Endometrium (tissue), 2 donors: ENCODE results near the gene ADD3.

Source experiments
- FAIRE-seq: peaks from 2 replicates; lab custom pipeline; 2012; peaks lifted over from hg19 to GRCh38; lab: Jason Lieb, UNC
- donor health status: control.
- donor health status: control.

ADD3 gene

GRCh38 chr10:110002801-110003523, 4.8 kb upstream of the ADD3 start:
- peak; percentile 35 for FAIRE-seq

DNA sequence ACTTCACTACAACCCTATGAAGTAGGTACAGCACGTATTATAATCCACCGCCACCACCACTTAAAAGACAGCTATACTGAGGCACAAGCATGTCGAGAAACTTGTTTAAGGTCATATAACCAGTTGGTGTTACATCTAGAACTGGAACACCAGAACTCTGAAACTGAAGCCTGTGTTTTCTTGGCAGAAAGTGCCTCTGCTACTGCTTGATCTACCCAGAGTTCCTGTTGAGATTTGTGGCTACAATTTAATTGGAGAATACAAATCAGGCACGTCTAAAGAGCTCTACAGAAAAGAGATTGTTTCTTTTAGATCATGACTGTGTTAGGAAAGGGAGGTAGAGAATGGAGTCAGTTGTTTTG, 4.3 kb upstream of the ADD3 start:
- FAIRE-seq: peak; percentile 65

GRCh38 chr10:110005719-110006118, 2.1 kb upstream of the ADD3 start:
- peak; percentile 76 for FAIRE-seq

DNA sequence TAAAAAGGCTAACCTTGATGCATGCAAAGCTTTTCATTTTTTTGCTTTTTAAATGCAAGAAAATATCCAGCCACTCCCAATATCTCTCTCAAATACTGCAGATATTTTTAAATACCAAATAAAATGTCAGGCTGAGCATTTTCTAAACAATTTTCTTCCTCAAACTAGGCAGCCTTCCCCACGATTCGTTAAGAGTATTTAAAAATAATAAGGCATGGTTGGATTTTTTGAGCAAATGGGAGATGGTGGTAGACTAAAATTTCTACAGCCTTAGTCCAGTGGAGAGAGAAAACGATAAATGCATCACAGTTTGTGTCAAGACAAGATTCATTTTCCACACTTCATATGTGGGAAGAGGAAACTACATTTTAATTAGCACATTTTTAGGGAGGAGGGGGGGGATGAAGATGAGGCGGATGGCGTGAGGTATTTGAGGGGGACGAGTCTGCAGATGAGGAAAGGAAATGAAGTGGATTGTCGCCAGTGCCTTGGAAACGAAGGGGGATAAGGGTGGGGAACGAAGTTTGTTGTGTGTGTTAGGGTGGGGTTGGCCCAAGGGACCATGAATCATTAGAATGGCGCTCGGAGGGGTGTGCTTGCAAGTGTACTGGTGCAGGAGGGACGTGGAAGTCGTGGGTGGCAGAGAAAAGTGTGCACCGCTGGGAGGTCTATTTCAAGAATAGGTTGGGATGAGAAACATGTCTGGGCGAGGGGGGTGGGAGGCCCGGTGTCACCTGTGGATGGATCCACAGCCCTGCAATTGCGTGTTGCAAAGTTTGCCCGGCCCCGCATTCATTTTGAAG, 1.2 kb upstream of the ADD3 start:
- FAIRE-seq: peak; percentile 41

DNA sequence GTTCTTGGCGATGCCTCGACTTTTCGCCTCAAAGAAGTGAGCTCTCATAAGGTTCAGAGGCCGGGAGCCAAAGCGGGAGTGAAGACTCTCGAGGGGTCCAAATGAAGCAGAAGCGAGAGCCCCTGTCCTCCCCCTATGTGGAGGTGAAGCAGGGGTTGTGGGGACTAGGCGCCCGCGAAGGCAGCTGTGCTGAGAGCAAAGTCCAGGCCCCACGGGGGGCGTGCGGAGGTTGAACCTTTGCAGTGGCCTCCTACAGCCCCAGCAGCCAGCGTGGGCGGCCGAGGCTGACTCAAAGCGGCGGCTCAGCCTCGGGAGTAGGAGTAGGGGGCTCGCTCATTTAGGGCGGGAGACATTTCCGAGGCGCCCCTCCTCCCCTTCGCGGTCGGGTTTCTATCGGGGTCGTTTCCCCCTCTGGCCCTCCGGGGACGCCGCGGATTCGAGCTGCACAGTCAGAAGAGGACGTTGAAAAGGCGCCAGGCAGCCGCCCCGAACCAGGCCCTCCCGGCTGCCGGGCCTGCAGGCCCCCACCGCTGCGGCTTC, 553 bp upstream of the ADD3 start:
- FAIRE-seq: no peak

GRCh38 chr10:110008518-110009339, 945 bp downstream of the ADD3 start:
- no peak for FAIRE-seq

DNA sequence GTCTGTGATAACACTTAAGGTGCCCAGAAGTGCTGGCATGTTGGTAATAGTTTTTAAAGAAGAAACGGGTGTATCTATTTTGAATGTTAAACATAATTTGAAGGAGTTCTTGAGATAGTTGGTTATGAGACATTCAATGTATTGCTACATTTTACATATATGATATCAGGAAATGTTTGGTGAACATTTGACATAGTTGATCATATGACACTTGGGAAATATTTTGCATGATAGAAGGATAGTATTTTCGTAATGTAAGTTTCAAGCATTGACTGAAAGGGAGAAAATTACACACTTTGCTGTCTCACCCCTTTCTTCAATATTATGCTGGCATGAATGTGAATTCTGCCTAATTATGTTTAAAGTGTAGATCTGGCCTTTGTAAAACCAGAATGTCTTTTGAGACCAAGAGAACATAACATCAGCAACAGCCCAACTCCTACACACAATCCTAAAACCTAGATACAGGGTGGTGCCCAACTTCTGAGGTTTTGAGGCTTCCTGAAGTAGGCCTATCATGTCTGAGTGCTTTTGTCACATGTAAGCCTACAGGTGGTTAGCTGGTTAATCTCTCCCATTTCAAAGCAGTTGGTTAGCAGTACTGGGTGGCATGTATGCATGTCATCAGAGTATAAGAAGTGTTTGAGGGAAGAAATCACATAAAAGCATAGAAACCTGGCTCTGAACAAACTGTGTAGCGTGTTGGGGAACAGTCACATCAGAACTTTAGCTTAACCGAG, 2.1 kb downstream of the ADD3 start:
- no peak for FAIRE-seq

- FAIRE-seq: no peak
These were observed 2.9 kb downstream of the ADD3 start for GRCh38 chr10:110010486-110011378.

GRCh38 chr10:110011681-110012080, 3.9 kb downstream of the ADD3 start:
- no peak for FAIRE-seq

- FAIRE-seq: no peak
These were observed 6.0 kb downstream of the ADD3 start for GRCh38 chr10:110013630-110014293.

DNA sequence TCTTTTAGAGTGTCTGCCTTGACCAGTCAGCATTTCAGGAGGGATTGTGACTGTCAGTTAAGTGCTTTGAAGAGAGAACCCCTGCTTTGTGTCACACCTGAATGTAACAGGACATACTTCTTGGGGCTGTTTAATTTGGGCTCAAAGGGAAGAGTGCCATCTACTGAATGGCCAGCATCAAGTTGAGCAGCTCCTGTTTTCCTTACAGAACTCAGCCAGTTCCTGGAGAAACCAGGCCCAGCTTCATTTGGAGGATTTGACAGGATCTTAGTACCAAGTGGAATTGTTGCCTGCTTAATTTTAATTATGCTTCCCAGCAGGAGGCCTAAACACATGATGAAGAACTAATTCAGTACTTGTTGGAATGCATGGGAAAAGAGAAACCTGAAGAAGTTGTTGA, 8.3 kb downstream of the ADD3 start:
- no peak for FAIRE-seq

GRCh38 chr10:110017052-110017451, 9.3 kb downstream of the ADD3 start:
- FAIRE-seq: no peak

GRCh38 chr10:110017907-110018306, 10.1 kb downstream of the ADD3 start:
- no peak for FAIRE-seq

DNA sequence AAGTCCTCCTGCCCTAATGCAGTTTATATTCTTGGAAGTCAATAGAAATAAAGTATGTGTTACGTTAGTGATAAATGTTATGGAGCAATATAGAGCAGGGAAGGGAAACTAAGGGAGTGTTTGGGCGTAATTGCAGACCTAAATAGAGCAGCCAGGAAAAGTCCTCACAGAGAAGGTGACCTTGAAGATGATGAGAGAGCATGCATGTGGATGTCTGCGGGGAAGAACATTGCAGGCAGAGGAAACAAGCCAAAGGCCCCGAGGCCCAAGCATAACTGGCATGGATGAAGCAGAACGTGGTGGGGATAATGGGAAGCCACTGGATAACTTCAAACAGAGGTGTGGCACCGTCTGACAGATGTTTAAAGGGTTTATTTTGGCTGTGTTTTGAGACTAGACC, 12.5 kb downstream of the ADD3 start:
- no peak for FAIRE-seq

- FAIRE-seq: no peak
These were observed 15.1 kb downstream of the ADD3 start for GRCh38 chr10:110022716-110023504.

- FAIRE-seq: no peak
These were observed 16.1 kb downstream of the ADD3 start for GRCh38 chr10:110023785-110024465.

GRCh38 chr10:110029450-110029849, 21.7 kb downstream of the ADD3 start:
- FAIRE-seq: no peak

DNA sequence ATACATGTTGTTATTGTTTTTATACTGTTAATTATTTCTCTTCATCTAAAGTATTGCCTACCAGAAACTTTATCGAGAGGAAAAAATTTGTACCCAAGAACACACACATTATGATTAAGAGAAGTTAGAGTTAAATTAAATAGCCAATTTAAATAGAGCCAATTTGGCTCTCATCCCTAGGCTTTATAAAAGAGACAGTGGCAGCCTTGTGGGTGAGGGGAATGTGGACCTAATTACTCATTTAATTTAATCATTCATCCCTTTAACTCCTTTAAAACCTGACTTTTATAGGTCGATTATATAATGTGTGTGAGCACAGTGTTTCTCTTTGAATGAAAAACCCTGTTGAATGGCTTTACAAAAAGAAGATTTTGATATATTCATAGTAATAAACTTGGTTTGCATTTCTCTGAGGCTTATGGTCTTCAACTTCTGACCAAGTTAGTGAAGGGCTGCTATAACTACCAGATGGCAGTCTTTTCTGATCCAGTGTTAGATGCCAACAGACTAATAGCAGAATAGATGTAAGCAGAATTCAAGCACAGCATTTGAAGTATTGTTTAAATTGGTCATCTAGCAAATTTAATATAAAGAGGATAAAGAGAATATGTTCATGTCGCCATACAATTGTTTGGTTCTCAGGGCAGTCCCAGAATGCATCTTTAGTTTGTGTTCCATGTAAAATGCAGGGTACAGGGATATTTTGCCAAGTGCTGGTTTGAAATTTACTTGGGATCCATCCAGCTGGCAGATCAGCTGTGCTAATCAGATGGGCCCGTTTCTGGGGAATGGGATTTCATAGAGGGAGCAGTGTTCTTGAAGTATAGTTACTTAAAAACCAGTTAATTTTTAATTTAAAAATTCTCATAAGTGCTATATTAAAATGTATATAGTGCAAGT, 25.3 kb downstream of the ADD3 start:
- no peak for FAIRE-seq
